ENCODE measurements around the gene ARHGEF7.

GRCh38 chr13:111093136-111093535 is 22.0 kb upstream of the ARHGEF7 start:
- no peak for TF ChIP-seq CTCF (IDR thresholded peaks at IDR 0.05)
- no peak for TF ChIP-seq POLR2AphosphoS5 (IDR thresholded peaks at IDR 0.05)
- no peak for TF ChIP-seq POLR2A (IDR thresholded peaks at IDR 0.05)
- TF ChIP-seq EP300 (IDR thresholded peaks at IDR 0.05) = no peak

All from stomach (tissue), 4 donors.